B cell (primary cell): ENCODE data around the gene PACRG. TPM values are rescaled to one million over a fixed set of nuclear protein-coding genes. Genes with fewer than 3 reads are reported as not detected.

Experiments
- ATAC-seq: fragments of 200-7000 bp; cut with Tn5 transposase; one replicate; pipeline ENCODE4 v1.10.0; 2021; ENCODE audit warnings: low read depth, mild to moderate bottlenecking, moderate number of reproducible peaks, moderate library complexity
- CTCF ChIA-PET: fragments of 350-600 bp; sonication (Branson Sonifier 250); formaldehyde crosslinking; loops from one replicate; lab custom pipeline; 2021; ENCODE audit warnings: antibody characterized with exemption, inconsistent platforms; lab: Charles Lee
- POLR2A ChIA-PET: fragments of 350-600 bp; sonication (Branson Sonifier 250); formaldehyde crosslinking; loops from one replicate; lab custom pipeline; 2021; ENCODE audit warnings: antibody characterized with exemption; lab: Charles Lee
- DNase-seq: peaks from one replicate; pipeline ENCODE4 v3.0.0; 2013
- H2AFZ ChIP-seq: 2 replicates; pipeline ENCODE4 v1.6.1; 2012; ENCODE audit warnings: mild to moderate bottlenecking, low read depth, low read length; ENCODE audit not compliant: insufficient read depth, poor library complexity, severe bottlenecking
- H3K27ac ChIP-seq, 2 donors: 1 replicate in 1 of 2; 2 replicates in 1 of 2; pipeline ENCODE4 v1.5.1; 2012 to 2013; ENCODE audit warnings: low read length in 2 of 2, mild to moderate bottlenecking in 2 of 2, moderate library complexity in 1 of 2
- H3K27me3 ChIP-seq, 4 experiments: fragments of 200-600 bp in 1 of 4; sonication (generic) in 1 of 4; replicated peaks in 1 of 4; 1 replicate in 2 of 4; 2 replicates in 2 of 4; pipeline versions ENCODE4 v1.6.1 to v1.7.0; 2013 to 2016; ENCODE audit warnings: low read length in 3 of 4, mild to moderate bottlenecking in 2 of 4, mixed read lengths in 1 of 4, moderate library complexity in 1 of 4; ENCODE audit not compliant: insufficient read depth in 4 of 4, control insufficient read depth in 3 of 4; ENCODE audit errors: control extremely low read depth in 1 of 4
- H3K36me3 ChIP-seq, 2 experiments: replicated peaks in 1 of 2; 1 replicate in 1 of 2; 2 replicates in 1 of 2; pipeline versions ENCODE4 v1.6.1 to v1.7.1; 2013; ENCODE audit warnings: low read length in 1 of 2; ENCODE audit not compliant: insufficient read depth in 2 of 2, control insufficient read depth in 1 of 2; ENCODE audit errors: control extremely low read depth in 1 of 2, extremely low read depth in 1 of 2
- H3K4me1 ChIP-seq, 2 donors: fragments of 200-600 bp in 1 of 2; sonication (generic) in 1 of 2; 1 replicate in 1 of 2; 2 replicates in 1 of 2; pipeline versions ENCODE4 v1.5.1 to v1.6.1; 2013 to 2017; ENCODE audit warnings: low read length in 2 of 2; ENCODE audit not compliant: control insufficient read depth in 2 of 2, insufficient read depth in 2 of 2
- H3K4me2 ChIP-seq: replicated peaks from 2 replicates; pipeline ENCODE3; 2012; ENCODE audit warnings: mild to moderate bottlenecking, low read depth, low read length; ENCODE audit not compliant: poor library complexity, severe bottlenecking
- H3K4me3 ChIP-seq, 5 experiments: fragments of 200-600 bp in 1 of 5; sonication (generic) in 1 of 5; 1 replicate in 3 of 5; 2 replicates in 2 of 5; pipeline versions ENCODE4 v1.5.1 to v1.7.0; 2011 to 2016; ENCODE audit warnings: low read length in 4 of 5, mild to moderate bottlenecking in 4 of 5, low read depth in 2 of 5, control low read depth in 1 of 5, moderate library complexity in 1 of 5; ENCODE audit not compliant: insufficient read depth in 1 of 5; ENCODE audit errors: control extremely low read depth in 1 of 5, extremely low read depth in 1 of 5
- H3K79me2 ChIP-seq: fragments of 200-600 bp; sonication (generic); one replicate; pipeline ENCODE4 v1.6.0; 2016; ENCODE audit warnings: low read length; ENCODE audit not compliant: control insufficient read depth, insufficient read depth
- H3K9ac ChIP-seq: fragments of 200-600 bp; sonication (generic); 2 replicates; pipeline ENCODE4 v1.6.1; 2017; ENCODE audit warnings: mild to moderate bottlenecking, low read length, moderate library complexity
- H3K9me3 ChIP-seq, 3 donors: one replicate each; pipeline versions ENCODE4 v1.6.1 to v1.7.1; 2013; ENCODE audit warnings: low read length in 2 of 3; ENCODE audit not compliant: control insufficient read depth in 2 of 3, insufficient read depth in 1 of 3; ENCODE audit errors: control extremely low read depth in 1 of 3
- H4K20me1 ChIP-seq: 2 replicates; pipeline ENCODE4 v1.6.0; 2012; ENCODE audit warnings: mild to moderate bottlenecking, low read length; ENCODE audit not compliant: insufficient read depth, control insufficient read depth, poor library complexity, severe bottlenecking
- H3K27ac Mint-ChIP-seq: one replicate; pipeline ENCODE4 v1.8.0; 2021; ENCODE audit warnings: mixed read lengths
- H3K27me3 Mint-ChIP-seq: one replicate; pipeline ENCODE4 v1.8.0; 2021; ENCODE audit warnings: mixed read lengths
- H3K4me1 Mint-ChIP-seq: one replicate; pipeline ENCODE4 v1.8.0; 2021; ENCODE audit warnings: mixed read lengths
- H3K4me3 Mint-ChIP-seq: one replicate; pipeline ENCODE4 v1.8.0; 2021; ENCODE audit warnings: mixed read lengths
- H3K9me3 Mint-ChIP-seq: one replicate; pipeline ENCODE4 v1.8.0; 2022; ENCODE audit warnings: mixed read lengths; ENCODE audit not compliant: insufficient read depth
- EZH2 ChIP-seq: IDR thresholded peaks from 2 replicates; pipeline ENCODE4 v1.6.1; 2012; ENCODE audit warnings: borderline replicate concordance, low read depth, mild to moderate bottlenecking, moderate library complexity, low read length; ENCODE audit not compliant: insufficient read depth, poor library complexity, severe bottlenecking
- WGBS: methylation state at CpG from one replicate; pipeline ENCODE4 v1.1.5; 2013; ENCODE audit warnings: missing lambda C conversion rate; ENCODE audit not compliant: insufficient coverage; 5-methylcytosine and 5-hydroxymethylcytosine counted together
- intact Hi-C: fragments of 100-400 bp; cut with micrococcal nuclease; formaldehyde crosslinking; loops from one replicate; pipeline ENCODE4 v1.10.0; 2022
- polyA plus RNA-seq: library from polyadenylated mRNA; depleted of rRNA; stranded (reverse); fragments of >200 nt; gene quantifications from 2 replicates; pipeline ENCODE4 v1.2.3, GENCODE V29; 2012
- total RNA-seq, 2 donors: library from RNA; stranded (reverse); fragments of 120-200 nt in 1 of 2; gene quantifications; 1 replicate in 1 of 2; 2 replicates in 1 of 2; pipeline versions ENCODE4 v1.2.3 to v1.2.4, GENCODE V29; 2013 to 2022
- TF ChIP-seq, protein P1 (sequence below): fragments of 200-600 bp; IDR thresholded peaks from one replicate; pipeline ENCODE4 v1.8.0; 2022; ENCODE audit warnings: antibody characterized with exemption, mild to moderate bottlenecking

PACRG gene
- total and polyA plus RNA-seq, 2 donors (not counting 1 experiment from before 2014, with no cell fraction given): not detected

DNA sequence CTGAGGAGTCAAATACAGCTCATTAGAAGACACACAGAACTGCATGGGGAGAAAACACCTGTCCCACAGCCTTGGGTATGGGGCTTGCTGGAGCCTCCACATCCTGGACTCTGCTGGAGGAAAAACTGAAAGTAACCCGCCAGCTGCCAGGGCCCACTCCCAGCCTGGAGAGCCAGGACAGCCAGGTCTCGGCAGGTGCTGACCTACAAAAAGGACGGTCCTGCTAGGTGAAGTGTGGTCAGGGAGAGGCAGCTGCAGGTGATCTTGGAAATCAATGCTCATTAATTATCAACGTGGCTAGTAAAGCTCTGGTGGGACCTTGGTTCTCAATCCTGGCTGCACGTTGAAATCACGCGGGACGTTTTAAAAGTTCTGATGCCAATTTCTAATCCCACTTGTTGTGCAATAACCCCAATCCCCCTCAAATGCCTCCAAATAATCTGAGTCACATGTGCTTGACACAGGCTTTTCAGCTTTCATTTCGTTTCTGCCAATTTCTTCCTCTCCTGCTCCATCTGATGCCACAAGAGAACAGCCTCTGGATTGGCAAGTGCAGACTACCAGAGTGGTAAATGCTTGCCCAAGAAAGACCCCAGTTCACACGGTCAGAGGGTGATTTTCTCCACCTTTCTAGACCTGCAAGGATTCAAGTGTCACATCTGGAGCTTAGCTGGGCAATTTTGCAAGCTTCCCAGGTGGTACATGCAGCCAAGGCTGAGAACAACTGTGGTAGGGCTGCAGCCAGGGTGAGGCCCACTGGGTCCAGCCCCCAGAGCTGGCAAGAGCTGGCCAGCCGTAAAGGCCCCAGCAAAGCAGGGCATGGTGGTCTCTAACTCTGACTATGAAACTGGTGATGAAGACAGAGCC is 434.5 kb downstream of the PACRG start:
- ChIA-PET CTCF (interaction anchor here (1.5 kb wide), 1 partner anchor 9 kb away, joined by 8 read pairs; no protein-coding TSS in a partner anchor), POLR2A (no interaction called here)
- no peak for DNase-seq
- no peak for ATAC-seq
- Histone ChIP-seq H3K79me2 (no peaks in the 10 kb centered on the region), H3K9me3 (no peaks in the 10 kb centered on the region), H3K9ac (no peak overlapping the region), H3K4me1 (no peaks in the 10 kb centered on the region), H3K36me3 (no peaks in the 10 kb centered on the region), H3K4me3 (no peak overlapping the region), H3K4me2 (no peak overlapping the region), H2AFZ (no peak overlapping the region), H3K27me3 (peaks cover 0 to 2% (median 0%) of the 10 kb centered on the region in 4 experiments), H4K20me1 (no peaks in the 10 kb centered on the region), H3K27ac (no peak overlapping the region)
- no peaks in the 10 kb centered on the region for H3K4me1 Mint-ChIP-seq
- no peaks in the 10 kb centered on the region for H3K27me3 Mint-ChIP-seq
- intact Hi-C loops: no loop called here
- 85% methylated on average over 11 of the region's 11 CpGs for WGBS
- no peak overlapping the region for H3K4me3 Mint-ChIP-seq
- TF ChIP-seq, protein P1, sequence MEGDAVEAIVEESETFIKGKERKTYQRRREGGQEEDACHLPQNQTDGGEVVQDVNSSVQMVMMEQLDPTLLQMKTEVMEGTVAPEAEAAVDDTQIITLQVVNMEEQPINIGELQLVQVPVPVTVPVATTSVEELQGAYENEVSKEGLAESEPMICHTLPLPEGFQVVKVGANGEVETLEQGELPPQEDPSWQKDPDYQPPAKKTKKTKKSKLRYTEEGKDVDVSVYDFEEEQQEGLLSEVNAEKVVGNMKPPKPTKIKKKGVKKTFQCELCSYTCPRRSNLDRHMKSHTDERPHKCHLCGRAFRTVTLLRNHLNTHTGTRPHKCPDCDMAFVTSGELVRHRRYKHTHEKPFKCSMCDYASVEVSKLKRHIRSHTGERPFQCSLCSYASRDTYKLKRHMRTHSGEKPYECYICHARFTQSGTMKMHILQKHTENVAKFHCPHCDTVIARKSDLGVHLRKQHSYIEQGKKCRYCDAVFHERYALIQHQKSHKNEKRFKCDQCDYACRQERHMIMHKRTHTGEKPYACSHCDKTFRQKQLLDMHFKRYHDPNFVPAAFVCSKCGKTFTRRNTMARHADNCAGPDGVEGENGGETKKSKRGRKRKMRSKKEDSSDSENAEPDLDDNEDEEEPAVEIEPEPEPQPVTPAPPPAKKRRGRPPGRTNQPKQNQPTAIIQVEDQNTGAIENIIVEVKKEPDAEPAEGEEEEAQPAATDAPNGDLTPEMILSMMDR: no peak
- TF ChIP-seq EZH2: no peak
- H3K9me3 Mint-ChIP-seq: no peaks in the 10 kb centered on the region
- no peak overlapping the region for H3K27ac Mint-ChIP-seq

DNA sequence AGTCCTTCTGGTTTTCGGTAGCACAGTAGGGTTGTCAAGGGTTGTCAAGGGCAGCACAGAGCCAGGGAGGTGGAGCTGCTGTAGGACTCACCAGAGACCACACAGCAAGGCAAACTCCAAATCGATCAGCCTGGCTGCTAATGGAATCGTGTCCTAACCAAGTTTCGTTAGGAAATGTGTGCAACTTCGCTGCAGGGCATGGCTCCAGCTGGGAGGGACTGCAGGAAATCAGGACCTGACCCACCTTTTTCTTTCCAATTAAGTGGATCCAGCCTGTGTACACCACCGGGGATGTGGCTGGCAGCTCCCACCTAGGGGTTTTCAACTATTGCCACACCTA is 435.1 kb downstream of the PACRG start:
- ChIA-PET POLR2A (no interaction called here), CTCF (interaction anchor here (0.6 to 1.5 kb wide), 2 partner anchors 8 to 813 kb away, joined by 4 to 8 read pairs; no protein-coding TSS in a partner anchor)
- no peak for TF ChIP-seq EZH2
- TF ChIP-seq, protein P1: no peak
- intact Hi-C loops: no loop called here
- H3K9me3 ChIP-seq: no peaks in the 10 kb centered on the region
- no peak overlapping the region for H3K27ac ChIP-seq
- H3K36me3 ChIP-seq: no peaks in the 10 kb centered on the region
- WGBS: 95% methylated on average over 6 of the region's 6 CpGs
- no peaks in the 10 kb centered on the region for H3K79me2 ChIP-seq
- no peak for DNase-seq
- Mint-ChIP-seq H3K4me1 (no peaks in the 10 kb centered on the region), H3K4me3 (no peak overlapping the region), H3K27ac (no peak overlapping the region), H3K9me3 (no peaks in the 10 kb centered on the region), H3K27me3 (no peaks in the 10 kb centered on the region)
- no peaks in the 10 kb centered on the region for H3K27me3 ChIP-seq
- no peaks in the 10 kb centered on the region for H4K20me1 ChIP-seq
- H2AFZ ChIP-seq: no peak overlapping the region
- no peak overlapping the region for H3K4me2 ChIP-seq
- H3K4me3 ChIP-seq: no peak overlapping the region
- H3K9ac ChIP-seq: no peak overlapping the region
- ATAC-seq: no peak
- H3K4me1 ChIP-seq: no peaks in the 10 kb centered on the region
